Measurements from ENCODE around the gene KAZN.

GRCh38 chr1:14810595-14811361 is 212.3 kb downstream of the KAZN start:
- TF ChIP-seq CTCF (IDR thresholded peaks at IDR 0.05; ENCODE audit: low read length) (no peak), EZH2 (optimal IDR thresholded peaks at IDR 0.05; ENCODE audit: low read depth, low read length) (no peak), EZH2phosphoT487 (IDR thresholded peaks at IDR 0.05; ENCODE audit: low read length) (no peak)

Data from MM.1S (cell line).